WERI-Rb-1 (cell line): ENCODE measurements around the gene FAM8A1.

Experiments used
- DNase-seq: peaks from one replicate; pipeline ENCODE4 v3.0.0-alpha.2; 2020
- H3K27ac ChIP-seq: fragments of 250-450 bp; sonication (Bioruptor Pico); 2 replicates; pipeline ENCODE4 v1.5.1; 2020; ENCODE audit warnings: mild to moderate bottlenecking, moderate library complexity
- H3K27me3 ChIP-seq: fragments of 250-450 bp; sonication (Bioruptor Pico); 2 replicates; pipeline ENCODE4 v1.5.1; 2021; ENCODE audit warnings: mild to moderate bottlenecking, low read depth, moderate library complexity; ENCODE audit not compliant: insufficient read depth, severe bottlenecking
- H3K36me3 ChIP-seq: fragments of 250-450 bp; sonication (Bioruptor Pico); 2 replicates; pipeline ENCODE4 v1.5.1; 2020; ENCODE audit warnings: mild to moderate bottlenecking, moderate library complexity
- H3K4me3 ChIP-seq: 2 replicates; pipeline ENCODE4 v1.5.1; 2011; ENCODE audit warnings: low read depth, mild to moderate bottlenecking, control low read depth, low read length
- H3K9me3 ChIP-seq: fragments of 250-450 bp; sonication (Bioruptor Pico); 2 replicates; pipeline ENCODE4 v1.5.1; 2021; ENCODE audit warnings: mild to moderate bottlenecking, moderate library complexity; ENCODE audit not compliant: severe bottlenecking
- TF ChIP-seq, protein P1 (sequence below): IDR thresholded peaks from 2 replicates; pipeline ENCODE4 v1.5.1; 2011; ENCODE audit warnings: low read depth, mild to moderate bottlenecking, control low read depth, inconsistent platforms, low read length

Gene FAM8A1

DNA sequence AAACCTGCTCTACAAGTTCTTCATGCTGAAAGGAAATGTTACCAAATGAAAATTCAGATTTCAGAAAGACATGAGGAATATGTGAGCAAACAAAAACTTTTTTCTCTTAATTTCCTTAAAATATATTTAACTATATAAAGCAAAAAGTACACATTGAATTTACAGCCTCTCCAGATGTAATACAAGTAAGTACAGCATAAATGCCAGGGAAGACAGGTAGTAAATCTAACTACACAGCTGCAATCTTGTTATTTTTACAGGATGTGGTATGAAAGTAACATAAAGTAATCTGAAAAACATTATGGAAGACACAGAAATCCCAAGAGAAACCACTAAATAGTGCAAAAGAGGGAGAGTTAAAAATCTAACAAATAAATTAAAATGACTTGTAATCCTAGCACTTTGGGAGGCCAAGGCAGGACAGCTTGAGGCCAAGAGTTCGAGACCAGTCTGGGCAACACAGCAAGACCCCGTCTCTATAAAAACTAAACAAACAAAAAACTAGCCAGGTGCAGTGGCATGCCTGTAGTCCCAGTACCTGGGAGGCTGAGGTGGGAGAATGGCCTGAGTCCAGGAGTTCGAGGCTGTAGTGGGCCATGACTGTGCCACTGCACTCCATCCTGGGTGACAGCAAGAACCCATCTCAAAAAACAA, 50.7 kb downstream of the FAM8A1 start:
- DNase-seq, result no peak
- Histone ChIP-seq H3K4me3 (no peak overlapping the region), H3K9me3 (no peaks in the 10 kb centered on the region), H3K27me3 (no peaks in the 10 kb centered on the region), H3K36me3 (peaks cover 97% of the 10 kb centered on the region), H3K27ac (no peak overlapping the region)
- TF ChIP-seq, protein P1, sequence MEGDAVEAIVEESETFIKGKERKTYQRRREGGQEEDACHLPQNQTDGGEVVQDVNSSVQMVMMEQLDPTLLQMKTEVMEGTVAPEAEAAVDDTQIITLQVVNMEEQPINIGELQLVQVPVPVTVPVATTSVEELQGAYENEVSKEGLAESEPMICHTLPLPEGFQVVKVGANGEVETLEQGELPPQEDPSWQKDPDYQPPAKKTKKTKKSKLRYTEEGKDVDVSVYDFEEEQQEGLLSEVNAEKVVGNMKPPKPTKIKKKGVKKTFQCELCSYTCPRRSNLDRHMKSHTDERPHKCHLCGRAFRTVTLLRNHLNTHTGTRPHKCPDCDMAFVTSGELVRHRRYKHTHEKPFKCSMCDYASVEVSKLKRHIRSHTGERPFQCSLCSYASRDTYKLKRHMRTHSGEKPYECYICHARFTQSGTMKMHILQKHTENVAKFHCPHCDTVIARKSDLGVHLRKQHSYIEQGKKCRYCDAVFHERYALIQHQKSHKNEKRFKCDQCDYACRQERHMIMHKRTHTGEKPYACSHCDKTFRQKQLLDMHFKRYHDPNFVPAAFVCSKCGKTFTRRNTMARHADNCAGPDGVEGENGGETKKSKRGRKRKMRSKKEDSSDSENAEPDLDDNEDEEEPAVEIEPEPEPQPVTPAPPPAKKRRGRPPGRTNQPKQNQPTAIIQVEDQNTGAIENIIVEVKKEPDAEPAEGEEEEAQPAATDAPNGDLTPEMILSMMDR, result no peak

DNA sequence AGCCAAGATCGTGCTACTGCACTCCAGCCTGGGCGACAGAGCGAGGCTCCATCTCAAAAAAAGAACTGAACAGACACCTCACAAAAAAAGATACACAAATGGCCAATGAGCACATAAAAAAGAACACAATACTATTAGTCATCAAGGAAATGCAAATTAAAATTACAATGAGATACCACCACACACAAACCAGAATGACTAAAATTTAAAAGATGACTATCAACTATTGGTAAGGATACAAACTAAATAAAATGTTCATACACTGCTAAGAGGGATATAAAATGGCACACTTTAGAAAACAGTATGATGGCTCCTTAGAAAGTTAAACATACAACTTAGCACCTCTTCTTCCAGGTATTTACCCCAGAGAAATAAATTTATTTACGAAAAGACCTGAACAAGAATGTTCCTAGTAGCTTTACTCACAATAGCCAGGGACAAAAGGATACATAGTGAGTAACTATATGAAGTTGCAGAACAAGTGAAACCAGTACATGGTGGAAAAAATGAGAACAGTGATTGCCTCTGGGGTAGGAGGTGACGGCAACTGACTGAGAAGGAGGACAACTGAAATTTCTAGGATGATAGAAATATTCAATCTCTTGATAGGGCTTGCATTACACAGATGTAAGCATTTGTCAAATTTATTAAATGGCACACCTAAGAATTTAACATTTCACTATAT, 53.2 kb downstream of the FAM8A1 start:
- TF ChIP-seq, protein P1, result no peak
- no peak overlapping the region for H3K4me3 ChIP-seq
- no peaks in the 10 kb centered on the region for H3K27me3 ChIP-seq
- peaks cover 97% of the 10 kb centered on the region for H3K36me3 ChIP-seq
- no peak for DNase-seq
- H3K9me3 ChIP-seq, result no peaks in the 10 kb centered on the region
- H3K27ac ChIP-seq, result no peak overlapping the region

DNA sequence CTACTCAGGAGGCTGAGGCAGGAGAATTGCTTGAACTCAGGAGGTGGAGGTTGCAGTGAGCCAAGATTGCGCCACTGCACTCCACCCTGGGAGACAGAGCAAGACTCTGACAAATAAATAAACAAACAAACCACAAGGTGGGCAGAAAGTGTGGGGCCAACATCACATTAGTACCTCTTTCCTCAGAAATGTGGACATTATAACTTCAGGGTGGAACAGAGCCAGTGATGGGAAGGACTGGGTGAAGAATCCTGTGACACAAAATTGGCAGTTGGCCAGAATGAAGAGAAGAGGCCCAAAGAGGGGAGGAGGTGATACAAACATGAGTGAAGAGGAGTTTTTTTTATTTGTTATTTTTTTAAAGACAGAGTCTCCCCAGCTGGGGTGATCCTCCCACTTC, 56.0 kb downstream of the FAM8A1 start:
- TF ChIP-seq, protein P1, result no peak
- Histone ChIP-seq H3K36me3 (peaks cover 97% of the 10 kb centered on the region), H3K4me3 (no peak overlapping the region), H3K27me3 (no peaks in the 10 kb centered on the region), H3K27ac (no peak overlapping the region), H3K9me3 (no peaks in the 10 kb centered on the region)
- DNase-seq, result no peak

DNA sequence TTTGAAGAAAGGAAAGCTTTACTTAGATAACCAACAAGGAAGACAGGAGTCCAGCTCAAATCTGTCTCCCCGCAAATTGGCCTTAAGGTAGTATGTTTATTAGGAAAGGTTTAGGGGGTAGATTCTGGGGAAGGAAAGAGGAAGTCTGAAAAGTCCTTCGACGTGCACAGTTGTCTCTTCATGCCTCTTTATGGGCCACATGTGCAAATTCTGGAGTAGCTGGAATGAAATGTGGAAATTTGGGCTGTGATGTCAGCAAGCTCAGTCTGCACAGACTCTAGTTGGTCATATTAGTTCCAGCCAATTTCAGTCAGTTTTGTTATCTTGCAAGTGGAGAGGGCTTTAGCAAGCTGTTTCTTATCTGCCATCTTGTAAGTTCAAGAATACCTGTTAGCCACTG, 56.5 kb downstream of the FAM8A1 start:
- TF ChIP-seq, protein P1, result no peak
- Histone ChIP-seq H3K27ac (no peak overlapping the region), H3K27me3 (no peaks in the 10 kb centered on the region), H3K36me3 (peaks cover 98% of the 10 kb centered on the region), H3K9me3 (no peaks in the 10 kb centered on the region), H3K4me3 (no peak overlapping the region)
- no peak for DNase-seq
